ENCODE measurements around the gene DENND5A. TPM values are rescaled to one million over a fixed set of nuclear protein-coding genes. Genes with fewer than 3 reads are reported as not detected.
"Not testable (repeated sequence)": the region's sequence is repeated elsewhere in the genome, so short reads cannot be mapped to it uniquely, and the experiment has no call there.

Gene DENND5A
- total RNA-seq, 4 donors from 2014 or later: 29.1 to 33.1 (median 31.5) TPM

- Histone ChIP-seq H3K4me1 (no peaks in the 10 kb centered on the region), H3K27me3 (no peaks in the 10 kb centered on the region), H3K36me3 (peaks cover 0 to 25% of the 10 kb centered on the region in 2 donors), H3K9me3 (no peaks in the 10 kb centered on the region), H3K27ac (no peak overlapping the region), H3K4me3 (no peak overlapping the region)
- intact Hi-C loops (cut with DNase I; ENCODE audit: low total_unique reads) (no loop called here), in situ Hi-C loops (cut with MboI; ENCODE audit: low sequenced_read_pairs in 4 of 4) (no loop called here)
- TF ChIP-seq POLR2A (IDR thresholded peaks at IDR 0.05) (no peak), CTCF (IDR thresholded peaks at IDR 0.05 in 4 of 5, conservative IDR thresholded peaks at IDR 0.05 in 1 of 5) (no peak)
- DNase-seq: no peak
- ATAC-seq: no peak
Measured at GRCh38 chr11:9192561-9192960, 72.6 kb downstream of the DENND5A start.

- DNase-seq; H3K27me3 ChIP-seq; intact Hi-C loops (cut with DNase I; ENCODE audit: low total_unique reads); H3K9me3 ChIP-seq; H3K27ac ChIP-seq; H3K4me3 ChIP-seq; H3K4me1 ChIP-seq; in situ Hi-C loops (cut with MboI; ENCODE audit: low sequenced_read_pairs in 4 of 4); ATAC-seq: not testable (repeated sequence)
- peaks cover 0 to 25% of the 10 kb centered on the region in 2 donors for H3K36me3 ChIP-seq
Measured at GRCh38 chr11:9190326-9191016, 74.7 kb downstream of the DENND5A start.

- H3K4me3 ChIP-seq; H3K27me3 ChIP-seq; H3K9me3 ChIP-seq; in situ Hi-C loops (cut with MboI; ENCODE audit: low sequenced_read_pairs in 4 of 4); intact Hi-C loops (cut with DNase I; ENCODE audit: low total_unique reads); H3K27ac ChIP-seq; H3K4me1 ChIP-seq; DNase-seq; ATAC-seq: not testable (repeated sequence)
- H3K36me3 ChIP-seq: peaks cover 0 to 25% of the 10 kb centered on the region in 2 donors
Measured at GRCh38 chr11:9188860-9189259, 76.3 kb downstream of the DENND5A start.

- ATAC-seq (no peak), DNase-seq (no peak)
- no peaks in the 10 kb centered on the region for H3K4me1 ChIP-seq
- intact Hi-C loops (cut with DNase I; ENCODE audit: low total_unique reads): no loop called here
- H3K36me3 ChIP-seq: peaks cover 0 to 13% of the 10 kb centered on the region in 2 donors
- H3K27ac ChIP-seq: no peak overlapping the region
- no peaks in the 10 kb centered on the region for H3K9me3 ChIP-seq
- in situ Hi-C loops (cut with MboI; ENCODE audit: low sequenced_read_pairs in 4 of 4): no loop called here
- no peak overlapping the region for H3K4me3 ChIP-seq
- no peak for TF ChIP-seq POLR2A (IDR thresholded peaks at IDR 0.05)
- no peak for TF ChIP-seq CTCF (IDR thresholded peaks at IDR 0.05 in 4 of 5, conservative IDR thresholded peaks at IDR 0.05 in 1 of 5)
- H3K27me3 ChIP-seq: no peaks in the 10 kb centered on the region
Measured at GRCh38 chr11:9187616-9188015, 77.5 kb downstream of the DENND5A start.

- no peak for ATAC-seq
- Histone ChIP-seq H3K9me3 (no peaks in the 10 kb centered on the region), H3K27me3 (no peaks in the 10 kb centered on the region), H3K4me3 (no peak overlapping the region), H3K36me3 (peaks cover 0 to 15% of the 10 kb centered on the region in 2 donors), H3K4me1 (no peaks in the 10 kb centered on the region), H3K27ac (no peak overlapping the region)
- TF ChIP-seq POLR2A (IDR thresholded peaks at IDR 0.05): no peak
- no peak for TF ChIP-seq CTCF (IDR thresholded peaks at IDR 0.05 in 4 of 5, conservative IDR thresholded peaks at IDR 0.05 in 1 of 5)
- no peak for DNase-seq
- intact Hi-C loops (cut with DNase I; ENCODE audit: low total_unique reads): no loop called here
- in situ Hi-C loops (cut with MboI; ENCODE audit: low sequenced_read_pairs in 4 of 4): no loop called here
Measured at GRCh38 chr11:9184516-9184915, 80.6 kb downstream of the DENND5A start.
